COR-L47 (cell line): ENCODE data around the gene KCNA5.

Experiments
- DNase-seq: peaks from one replicate; lab custom pipeline; 2025; lab: John Stamatoyannopoulos, UW

KCNA5 gene

GRCh38 chr12:5027046-5027821 lies 16.4 kb upstream of the KCNA5 start:
- DNase-seq: no peak

DNA sequence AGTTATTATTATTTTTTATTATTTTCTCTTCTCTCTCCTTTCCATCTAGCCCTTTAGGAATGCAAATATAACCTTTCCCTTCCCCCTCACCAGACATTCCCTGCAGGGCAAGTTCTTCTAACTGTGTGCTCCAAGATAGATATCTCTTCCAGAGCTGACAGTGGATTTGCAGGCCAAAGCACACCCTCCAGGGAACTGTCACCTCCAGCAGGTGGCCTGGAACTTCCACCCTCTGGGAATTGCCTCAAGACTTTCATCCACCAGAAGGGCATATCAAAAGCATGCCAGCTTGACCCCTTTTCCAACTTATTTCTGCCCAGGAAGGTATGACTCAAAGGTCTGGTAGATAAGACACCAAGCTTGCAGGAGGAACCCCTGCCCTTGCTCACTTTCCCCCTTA lies 13.6 kb upstream of the KCNA5 start:
- DNase-seq: no peak

GRCh38 chr12:5031242-5031641 lies 12.4 kb upstream of the KCNA5 start:
- DNase-seq: no peak

DNA sequence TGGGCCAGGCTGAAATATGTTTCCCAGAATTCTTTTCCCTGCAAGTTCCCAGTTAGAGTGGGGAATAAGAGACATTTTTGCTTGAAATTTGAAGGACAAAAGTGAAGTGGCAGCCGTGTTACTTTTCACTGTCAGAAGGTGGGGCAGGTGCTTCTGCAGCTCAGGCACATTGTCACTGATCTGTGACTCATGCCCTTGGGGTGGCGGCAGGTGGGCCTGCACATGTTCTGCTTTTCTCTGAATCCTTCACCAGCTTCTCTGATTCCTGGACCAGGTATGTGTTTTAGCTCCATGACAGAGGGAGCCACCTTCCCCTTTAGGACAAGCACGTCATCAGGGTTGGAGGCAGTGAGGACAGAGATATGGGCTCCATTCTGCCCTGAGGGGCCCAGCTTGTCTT lies 11.7 kb upstream of the KCNA5 start:
- no peak for DNase-seq

- DNase-seq: no peak
Observed at GRCh38 chr12:5032821-5033220, 10.9 kb upstream of the KCNA5 start.

- DNase-seq: no peak
Observed at GRCh38 chr12:5033883-5034282, 9.8 kb upstream of the KCNA5 start.

DNA sequence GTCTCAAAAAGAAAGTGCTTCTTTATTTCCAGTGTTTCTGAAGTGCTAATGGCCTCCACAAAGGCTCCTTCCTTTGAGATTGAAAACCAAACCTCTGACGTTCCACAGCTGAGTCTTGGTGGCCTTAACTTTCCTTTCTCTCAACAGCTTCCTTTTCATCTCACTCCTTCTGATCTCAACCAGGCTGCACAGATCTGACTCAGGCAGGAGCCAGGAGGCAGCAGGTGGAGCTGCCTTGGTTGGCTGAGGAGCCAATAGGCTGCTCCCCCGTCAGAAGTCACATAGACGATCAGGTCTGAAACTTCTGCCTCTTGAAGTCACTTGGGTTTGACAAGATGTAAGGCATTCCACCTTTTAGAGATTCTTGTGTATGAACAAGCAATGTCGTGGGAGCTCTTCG lies 9.1 kb upstream of the KCNA5 start:
- DNase-seq: no peak

- DNase-seq: no peak
Observed at GRCh38 chr12:5035618-5036017, 8.1 kb upstream of the KCNA5 start.

DNA sequence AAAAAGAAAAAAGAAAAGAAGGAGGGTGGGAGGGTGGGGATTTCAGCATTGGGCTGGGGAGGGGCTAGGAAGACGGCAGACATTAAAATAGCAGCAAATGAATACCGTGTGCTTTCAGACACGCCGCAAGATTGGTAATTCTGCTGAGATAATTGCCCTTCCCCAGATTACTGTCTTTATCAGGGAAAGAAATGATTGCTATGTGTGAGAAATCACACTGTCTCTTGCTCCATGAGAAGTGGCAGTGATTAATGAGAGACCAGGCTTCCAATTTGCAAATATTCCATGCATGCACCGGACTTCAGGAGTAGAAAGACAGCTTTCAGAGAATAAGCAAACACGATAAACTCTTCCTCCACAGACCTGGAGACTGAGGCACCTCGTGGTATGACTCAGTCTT lies 7.6 kb upstream of the KCNA5 start:
- no peak for DNase-seq

DNA sequence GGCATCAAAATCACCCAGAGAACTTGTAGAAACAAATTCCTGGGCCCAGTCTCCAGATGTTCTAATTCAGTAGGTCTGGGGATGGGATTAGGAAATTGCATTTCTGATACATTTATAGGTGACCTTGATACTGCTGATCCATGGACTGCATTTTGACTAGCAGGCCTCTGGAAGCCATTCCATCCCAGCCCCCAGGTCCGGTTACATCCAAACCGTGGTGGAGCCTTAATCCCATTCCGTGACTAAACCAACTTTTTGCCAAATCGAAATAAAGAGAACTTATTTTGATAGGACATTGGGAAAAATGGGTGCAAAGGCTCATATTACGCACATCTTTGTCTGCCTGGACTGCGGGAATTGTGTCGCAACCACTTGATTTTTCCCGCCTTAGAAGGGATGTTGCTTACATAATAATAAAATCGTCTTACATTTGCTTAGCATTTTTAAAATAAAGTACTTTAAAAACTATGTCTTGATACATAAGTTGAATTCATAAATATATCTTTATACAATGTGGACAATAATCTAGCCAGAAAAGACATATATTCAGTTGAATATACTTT lies 5.8 kb upstream of the KCNA5 start:
- DNase-seq: no peak

- DNase-seq: no peak
Observed at GRCh38 chr12:5038781-5039311, 4.8 kb upstream of the KCNA5 start.

GRCh38 chr12:5039815-5040214 lies 3.9 kb upstream of the KCNA5 start:
- DNase-seq: no peak

DNA sequence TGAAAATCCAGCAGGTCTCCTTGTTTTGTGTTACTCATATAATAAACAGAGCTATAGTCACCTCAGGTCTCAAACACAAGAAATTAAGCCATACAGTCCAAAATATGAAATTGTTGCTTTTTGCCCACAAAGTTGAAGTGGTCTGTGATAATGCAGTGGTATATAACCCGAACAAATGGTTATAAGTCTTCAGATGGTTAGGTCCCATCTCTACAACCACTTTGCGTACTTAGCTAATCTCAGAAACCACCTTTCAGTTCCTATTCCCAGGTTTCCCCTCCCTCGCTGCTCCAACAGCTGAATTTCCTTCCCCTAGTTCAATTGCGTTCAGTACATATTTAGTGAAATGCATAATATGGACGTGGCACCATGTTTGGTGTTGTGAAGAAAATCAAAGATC lies 3.3 kb upstream of the KCNA5 start:
- no peak for DNase-seq

GRCh38 chr12:5044420-5045295 lies 979 bp downstream of the KCNA5 start:
- no peak for DNase-seq

DNA sequence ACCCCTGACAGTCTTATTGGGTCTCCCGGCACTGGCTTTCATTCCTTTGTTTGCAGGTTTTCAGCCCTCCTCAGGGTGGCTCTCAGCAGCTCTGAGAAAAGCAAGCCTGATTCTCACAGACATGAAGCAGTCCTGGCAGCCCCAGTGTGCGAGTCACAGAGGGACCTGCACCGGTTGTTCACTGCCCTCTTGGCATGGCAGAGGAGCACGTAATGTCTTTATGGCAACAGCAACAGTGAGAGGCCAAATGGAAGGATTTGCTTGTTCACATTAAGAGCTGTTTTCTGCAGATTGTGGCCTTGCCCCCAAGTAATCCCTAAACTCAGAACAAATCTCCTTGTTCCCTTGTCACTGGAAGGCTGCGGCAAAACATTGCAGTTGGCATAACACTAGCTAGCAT lies 3.4 kb downstream of the KCNA5 start:
- DNase-seq: no peak

GRCh38 chr12:5047729-5048128 lies 4.0 kb downstream of the KCNA5 start:
- DNase-seq: no peak

GRCh38 chr12:5050542-5050941 lies 6.9 kb downstream of the KCNA5 start:
- DNase-seq: no peak

- DNase-seq: no peak
Observed at GRCh38 chr12:5051334-5051733, 7.7 kb downstream of the KCNA5 start.

GRCh38 chr12:5051913-5052312 lies 8.2 kb downstream of the KCNA5 start:
- no peak for DNase-seq

- DNase-seq: no peak
Observed at GRCh38 chr12:5052348-5052747, 8.7 kb downstream of the KCNA5 start.

- no peak for DNase-seq
Observed at GRCh38 chr12:5059358-5059757, 15.7 kb downstream of the KCNA5 start.

DNA sequence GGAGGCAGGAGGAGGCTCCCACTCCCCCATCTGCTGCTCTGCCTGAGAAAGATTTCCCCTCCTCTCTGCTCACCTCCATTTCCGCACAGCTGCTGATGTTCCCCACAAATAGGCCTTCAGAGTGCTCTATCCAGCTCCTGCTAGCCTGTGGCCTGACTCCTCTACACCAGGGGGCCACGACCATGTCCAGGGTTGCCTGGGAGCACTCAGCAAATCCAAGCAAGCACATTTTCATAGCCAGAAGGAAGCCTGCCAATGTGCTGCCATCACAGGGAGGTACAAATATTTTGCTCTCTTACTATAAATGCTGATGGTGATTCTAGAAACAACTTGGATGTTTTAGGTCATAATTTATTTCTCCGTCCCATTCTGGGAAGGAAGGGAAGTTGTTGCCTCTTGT lies 17.3 kb downstream of the KCNA5 start:
- DNase-seq: no peak

DNA sequence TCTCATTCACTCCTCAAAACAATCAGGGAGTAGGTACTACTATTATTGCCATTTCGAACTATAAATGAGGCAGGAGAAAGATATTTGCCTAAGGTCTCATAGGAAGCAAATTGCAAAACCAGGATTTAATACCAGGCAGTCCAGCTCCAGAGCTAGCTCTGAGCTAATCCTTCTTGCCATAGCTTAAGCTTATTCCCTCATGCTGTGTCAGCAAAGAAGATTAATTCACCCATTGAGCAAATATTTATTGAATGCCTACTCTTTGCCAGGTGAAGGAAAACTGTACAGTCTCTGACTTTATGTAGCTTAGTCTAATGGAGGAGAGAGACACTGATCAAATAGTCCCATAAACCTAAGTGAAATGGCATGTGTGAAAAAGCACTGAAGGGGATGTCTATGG lies 19.5 kb downstream of the KCNA5 start:
- DNase-seq: no peak
